CD4-positive, alpha-beta T cell treated with Interleukin-17A for 4 hours (primary cell): ENCODE data around the gene MS4A4E.
"Not testable (repeated sequence)": the region's sequence is repeated elsewhere in the genome, so short reads cannot be mapped to it uniquely, and the experiment has no call there.

ENCODE experiments used
- DNase-seq: peaks from one replicate; pipeline ENCODE4 v3.0.0-alpha.2; 2020; ENCODE audit warnings: mixed read lengths

Gene MS4A4E

GRCh38 chr11:60242740-60243239 lies at the start of gene MS4A4E:
MS4A4E (minus strand) TSS chr11:60243137; CDS start chr11:60230055, 13,082 bp downstream.
- no peak for DNase-seq

- DNase-seq = no peak
Measured at GRCh38 chr11:60292145-60292544, 49.2 kb upstream of the MS4A4E start.

GRCh38 chr11:60288531-60288930 lies 45.6 kb upstream of the MS4A4E start:
- DNase-seq = no peak

GRCh38 chr11:60285411-60286126 lies 42.6 kb upstream of the MS4A4E start:
- not testable (repeated sequence) for DNase-seq

- DNase-seq = no peak
Measured at GRCh38 chr11:60282286-60282685, 39.3 kb upstream of the MS4A4E start.

- DNase-seq = no peak
Measured at GRCh38 chr11:60281485-60281884, 38.5 kb upstream of the MS4A4E start.

- no peak for DNase-seq
Measured at GRCh38 chr11:60280412-60280811, 37.5 kb upstream of the MS4A4E start, which contains the start of gene MS4A4A. MS4A4A (plus strand) TSS chr11:60280666; CDS start chr11:60280676, 10 bp downstream.

- DNase-seq = no peak
Measured at GRCh38 chr11:60274416-60274815, 31.5 kb upstream of the MS4A4E start.

- DNase-seq = no peak
Measured at GRCh38 chr11:60265373-60266214, 22.7 kb upstream of the MS4A4E start.

- DNase-seq = no peak
Measured at GRCh38 chr11:60264644-60265043, 21.7 kb upstream of the MS4A4E start.

- no peak for DNase-seq
Measured at GRCh38 chr11:60263402-60263801, 20.5 kb upstream of the MS4A4E start.

GRCh38 chr11:60261014-60261413 lies 18.1 kb upstream of the MS4A4E start:
- no peak for DNase-seq

- no peak for DNase-seq
Measured at GRCh38 chr11:60257956-60258722, 15.2 kb upstream of the MS4A4E start.

- DNase-seq = no peak
Measured at GRCh38 chr11:60252213-60253108, 9.5 kb upstream of the MS4A4E start.

GRCh38 chr11:60251485-60252212 lies 8.7 kb upstream of the MS4A4E start:
- DNase-seq = no peak

GRCh38 chr11:60241786-60242185 lies 1.2 kb downstream of the MS4A4E start:
- no peak for DNase-seq

- DNase-seq = no peak
Measured at GRCh38 chr11:60240662-60241061, 2.3 kb downstream of the MS4A4E start.

- DNase-seq = no peak
Measured at GRCh38 chr11:60235321-60235720, 7.6 kb downstream of the MS4A4E start.

- no peak for DNase-seq
Measured at GRCh38 chr11:60230681-60231080, 12.3 kb downstream of the MS4A4E start.

- DNase-seq = no peak
Measured at GRCh38 chr11:60222141-60222540, 20.8 kb downstream of the MS4A4E start.

GRCh38 chr11:60221692-60222091 lies 21.2 kb downstream of the MS4A4E start:
- DNase-seq = no peak
